Activated T-helper 17 cell treated with anti-CD3 and anti-CD28 coated beads, Interleukin-2, amount 50 U/mL, for 72 hours (primary cell): ENCODE data around the gene VWA5A. TPM values are rescaled to one million over a fixed set of nuclear protein-coding genes. Genes with fewer than 3 reads are reported as not detected.
A peak's percentile ranks its signal among the peaks of the same experiment; 100 is the strongest.
"Not testable (repeated sequence)": the region's sequence is repeated elsewhere in the genome, so short reads cannot be mapped to it uniquely, and the experiment has no call there.

Experiments
- ATAC-seq: fragments of 150-1000 bp; cut with Tn5 transposase; replicated peaks from 2 replicates; pipeline ENCODE4 v1.10.0; 2021; ENCODE audit warnings: mild to moderate bottlenecking, moderate library complexity
- H3K27ac Mint-ChIP-seq: one replicate; pipeline ENCODE4 v1.8.0; 2022; ENCODE audit warnings: mixed read lengths
- H3K27me3 Mint-ChIP-seq: one replicate; pipeline ENCODE4 v1.8.0; 2022; ENCODE audit warnings: mixed read lengths
- H3K36me3 Mint-ChIP-seq: one replicate; pipeline ENCODE4 v1.8.0; 2022; ENCODE audit warnings: low read depth, mild to moderate bottlenecking, mixed read lengths
- H3K4me1 Mint-ChIP-seq: one replicate; pipeline ENCODE4 v1.8.0; 2022; ENCODE audit warnings: mixed read lengths
- H3K4me3 Mint-ChIP-seq: one replicate; pipeline ENCODE4 v1.8.0; 2022; ENCODE audit warnings: mild to moderate bottlenecking, mixed read lengths
- H3K9me3 Mint-ChIP-seq: one replicate; pipeline ENCODE4 v1.8.0; 2022; ENCODE audit warnings: mixed read lengths
- total RNA-seq, 2 donors: library from RNA; stranded (reverse); gene quantifications; one replicate each; pipeline ENCODE4 v1.2.3, GENCODE V29; 2022

Gene VWA5A
- total RNA-seq, 2 donors from 2014 or later, result 5.3 to 6.3 TPM

GRCh38 chr11:124170315-124170714 is 55.1 kb downstream of the VWA5A start:
- H3K4me3 Mint-ChIP-seq, H3K4me1 Mint-ChIP-seq, H3K36me3 Mint-ChIP-seq, H3K27ac Mint-ChIP-seq, ATAC-seq, H3K9me3 Mint-ChIP-seq: not testable (repeated sequence)
- peaks cover 20% of the 10 kb centered on the region for H3K27me3 Mint-ChIP-seq

GRCh38 chr11:124170801-124171586 is 55.7 kb downstream of the VWA5A start:
- no peaks in the 10 kb centered on the region for H3K36me3 Mint-ChIP-seq
- no peaks in the 10 kb centered on the region for H3K4me1 Mint-ChIP-seq
- H3K9me3 Mint-ChIP-seq, result no peaks in the 10 kb centered on the region
- H3K27me3 Mint-ChIP-seq, result peaks cover 20% of the 10 kb centered on the region
- H3K27ac Mint-ChIP-seq, result no peak overlapping the region
- no peak for ATAC-seq
- H3K4me3 Mint-ChIP-seq, result no peak overlapping the region

- peaks cover 13% of the 10 kb centered on the region for H3K27me3 Mint-ChIP-seq
- H3K27ac Mint-ChIP-seq, result no peak overlapping the region
- no peaks in the 10 kb centered on the region for H3K4me1 Mint-ChIP-seq
- no peak for ATAC-seq
- H3K4me3 Mint-ChIP-seq, result no peak overlapping the region
- no peaks in the 10 kb centered on the region for H3K36me3 Mint-ChIP-seq
- no peaks in the 10 kb centered on the region for H3K9me3 Mint-ChIP-seq
Observed at GRCh38 chr11:124172101-124172500, 56.9 kb downstream of the VWA5A start.

GRCh38 chr11:124172599-124172998 is 57.3 kb downstream of the VWA5A start:
- H3K4me1 Mint-ChIP-seq, result no peaks in the 10 kb centered on the region
- H3K27ac Mint-ChIP-seq, result no peak overlapping the region
- H3K27me3 Mint-ChIP-seq, result peaks cover 8% of the 10 kb centered on the region
- H3K36me3 Mint-ChIP-seq, result no peaks in the 10 kb centered on the region
- H3K4me3 Mint-ChIP-seq, result no peak overlapping the region
- no peak for ATAC-seq
- no peaks in the 10 kb centered on the region for H3K9me3 Mint-ChIP-seq

- Mint-ChIP-seq H3K36me3 (no peaks in the 10 kb centered on the region), H3K4me1 (no peaks in the 10 kb centered on the region), H3K27ac (no peak overlapping the region), H3K27me3 (peaks cover 8% of the 10 kb centered on the region), H3K9me3 (no peaks in the 10 kb centered on the region), H3K4me3 (no peak overlapping the region)
- ATAC-seq, result no peak
Observed at GRCh38 chr11:124174001-124174583, 58.8 kb downstream of the VWA5A start.

GRCh38 chr11:124176925-124177715 is 61.9 kb downstream of the VWA5A start:
- no peaks in the 10 kb centered on the region for H3K4me1 Mint-ChIP-seq
- H3K36me3 Mint-ChIP-seq, result no peaks in the 10 kb centered on the region
- H3K27ac Mint-ChIP-seq, result no peak overlapping the region
- ATAC-seq, result no peak
- H3K9me3 Mint-ChIP-seq, result no peaks in the 10 kb centered on the region
- peaks cover 3% of the 10 kb centered on the region for H3K27me3 Mint-ChIP-seq
- no peak overlapping the region for H3K4me3 Mint-ChIP-seq

GRCh38 chr11:124179310-124179709 is 64.1 kb downstream of the VWA5A start:
- Mint-ChIP-seq H3K4me3 (no peak overlapping the region), H3K27me3 (peaks cover 10% of the 10 kb centered on the region), H3K9me3 (no peaks in the 10 kb centered on the region), H3K4me1 (no peaks in the 10 kb centered on the region), H3K27ac (no peak overlapping the region), H3K36me3 (no peaks in the 10 kb centered on the region)
- ATAC-seq, result no peak

GRCh38 chr11:124183068-124183467 is 67.8 kb downstream of the VWA5A start, which contains the start of gene OR10D3:
Gene OR10D3 (plus strand): TSS chr11:124183345. CDS start chr11:124185270, 1,925 bp downstream.
- Mint-ChIP-seq H3K9me3 (no peaks in the 10 kb centered on the region), H3K4me3 (no peak within 1 kb of the TSS), H3K27me3 (peaks cover 29% of the 10 kb centered on the region), H3K4me1 (no peaks in the 10 kb centered on the region), H3K36me3 (no peaks in the 10 kb centered on the region), H3K27ac (no peak within 1 kb of the TSS)
- no peak for ATAC-seq

- no peaks in the 10 kb centered on the region for H3K36me3 Mint-ChIP-seq
- H3K4me3 Mint-ChIP-seq, result no peak overlapping the region
- no peak overlapping the region for H3K27ac Mint-ChIP-seq
- H3K27me3 Mint-ChIP-seq, result peaks cover 37% of the 10 kb centered on the region
- no peaks in the 10 kb centered on the region for H3K9me3 Mint-ChIP-seq
- no peaks in the 10 kb centered on the region for H3K4me1 Mint-ChIP-seq
- ATAC-seq, result no peak
Observed at GRCh38 chr11:124190298-124191139, 75.3 kb downstream of the VWA5A start.

- Mint-ChIP-seq H3K27ac (no peak overlapping the region), H3K4me3 (no peak overlapping the region), H3K9me3 (no peaks in the 10 kb centered on the region), H3K4me1 (no peaks in the 10 kb centered on the region), H3K36me3 (no peaks in the 10 kb centered on the region), H3K27me3 (peaks cover 24% of the 10 kb centered on the region)
- no peak for ATAC-seq
Observed at GRCh38 chr11:124193221-124194010, 78.2 kb downstream of the VWA5A start.

- no peaks in the 10 kb centered on the region for H3K4me1 Mint-ChIP-seq
- no peak overlapping the region for H3K4me3 Mint-ChIP-seq
- no peak overlapping the region for H3K27ac Mint-ChIP-seq
- H3K27me3 Mint-ChIP-seq, result peaks cover 23% of the 10 kb centered on the region
- no peaks in the 10 kb centered on the region for H3K9me3 Mint-ChIP-seq
- no peak for ATAC-seq
- H3K36me3 Mint-ChIP-seq, result no peaks in the 10 kb centered on the region
Observed at GRCh38 chr11:124194293-124195188, 79.3 kb downstream of the VWA5A start.

- Mint-ChIP-seq H3K4me1 (no peaks in the 10 kb centered on the region), H3K9me3 (no peaks in the 10 kb centered on the region), H3K4me3 (no peak overlapping the region), H3K27ac (no peak overlapping the region), H3K27me3 (peaks cover 21% of the 10 kb centered on the region), H3K36me3 (no peaks in the 10 kb centered on the region)
- peak; percentile 73 for ATAC-seq
Observed at GRCh38 chr11:124195189-124195734, 80.0 kb downstream of the VWA5A start.
